Mucosa of stomach (tissue), 1 donor: ENCODE measurements around the gene SLC4A3.
A peak's percentile ranks its signal among the peaks of the same experiment; 100 is the strongest.

Experiments used
- H3K27me3 ChIP-seq: one replicate; pipeline ENCODE4 v1.7.0; 2013; ENCODE audit warnings: mild to moderate bottlenecking, low read length; ENCODE audit not compliant: control insufficient read depth, insufficient read depth
- H3K36me3 ChIP-seq: one replicate; pipeline ENCODE4 v1.7.0; 2013; ENCODE audit warnings: low read length; ENCODE audit not compliant: control insufficient read depth, insufficient read depth
- H3K4me1 ChIP-seq: one replicate; pipeline ENCODE4 v1.7.0; 2013; ENCODE audit warnings: mild to moderate bottlenecking, low read length; ENCODE audit not compliant: control insufficient read depth, insufficient read depth
- H3K4me3 ChIP-seq: one replicate; pipeline ENCODE4 v1.7.0; 2013; ENCODE audit warnings: low read length
- H3K9ac ChIP-seq: one replicate; pipeline ENCODE4 v1.7.0; 2013; ENCODE audit warnings: mild to moderate bottlenecking, low read length, moderate library complexity
- H3K9me3 ChIP-seq: one replicate; pipeline ENCODE4 v1.7.0; 2013; ENCODE audit warnings: mild to moderate bottlenecking, low read length, moderate library complexity; ENCODE audit not compliant: control insufficient read depth
- donor health status: Pancreatic carcinoma.

Gene SLC4A3

GRCh38 chr2:219684721-219685689 lies 57.6 kb downstream of the SLC4A3 start:
- Histone ChIP-seq H3K27me3 (peaks cover 5% of the 10 kb centered on the region), H3K9ac (peak overlapping the region; percentile 69), H3K36me3 (no peaks in the 10 kb centered on the region), H3K4me1 (no peaks in the 10 kb centered on the region), H3K4me3 (no peak overlapping the region), H3K9me3 (no peaks in the 10 kb centered on the region)

GRCh38 chr2:219687272-219687671 lies 59.8 kb downstream of the SLC4A3 start:
- no peak overlapping the region for H3K4me3 ChIP-seq
- H3K9me3 ChIP-seq = no peaks in the 10 kb centered on the region
- H3K27me3 ChIP-seq = peaks cover 3% of the 10 kb centered on the region
- no peaks in the 10 kb centered on the region for H3K4me1 ChIP-seq
- H3K36me3 ChIP-seq = no peaks in the 10 kb centered on the region
- H3K9ac ChIP-seq = no peak overlapping the region

- Histone ChIP-seq H3K9ac (no peak overlapping the region), H3K36me3 (no peaks in the 10 kb centered on the region), H3K4me3 (no peak overlapping the region), H3K27me3 (no peaks in the 10 kb centered on the region), H3K9me3 (no peaks in the 10 kb centered on the region), H3K4me1 (no peaks in the 10 kb centered on the region)
Measured at GRCh38 chr2:219687882-219688559, 60.6 kb downstream of the SLC4A3 start.

- Histone ChIP-seq H3K36me3 (no peaks in the 10 kb centered on the region), H3K9ac (no peak overlapping the region), H3K4me3 (no peak overlapping the region), H3K9me3 (no peaks in the 10 kb centered on the region), H3K27me3 (no peaks in the 10 kb centered on the region), H3K4me1 (no peaks in the 10 kb centered on the region)
Measured at GRCh38 chr2:219688560-219689445, 61.4 kb downstream of the SLC4A3 start.

- Histone ChIP-seq H3K9me3 (no peaks in the 10 kb centered on the region), H3K36me3 (no peaks in the 10 kb centered on the region), H3K4me3 (no peak overlapping the region), H3K27me3 (no peaks in the 10 kb centered on the region), H3K4me1 (no peaks in the 10 kb centered on the region), H3K9ac (no peak overlapping the region)
Measured at GRCh38 chr2:219689676-219690628, 62.5 kb downstream of the SLC4A3 start.

- no peaks in the 10 kb centered on the region for H3K9me3 ChIP-seq
- no peaks in the 10 kb centered on the region for H3K36me3 ChIP-seq
- H3K27me3 ChIP-seq = no peaks in the 10 kb centered on the region
- H3K4me3 ChIP-seq = no peak overlapping the region
- no peaks in the 10 kb centered on the region for H3K4me1 ChIP-seq
- no peak overlapping the region for H3K9ac ChIP-seq
Measured at GRCh38 chr2:219691571-219691970, 64.1 kb downstream of the SLC4A3 start.
